H1 (cell line): ENCODE data around the gene SSR2. TPM values are rescaled to one million over a fixed set of nuclear protein-coding genes. Genes with fewer than 3 reads are reported as not detected.

Experiments used
- ATF3 ChIP-seq: IDR thresholded peaks from 2 replicates; pipeline ENCODE4 v1.6.1; 2011; ENCODE audit warnings: low read depth, mild to moderate bottlenecking, low read length; ENCODE audit not compliant: insufficient read depth
- CBX5 ChIP-seq: fragments of 300-800, 300-1000 bp; sonication (generic); IDR thresholded peaks from 2 replicates; pipeline ENCODE4 v1.7.1; 2016; ENCODE audit warnings: antibody characterized with exemption, low read length, low read depth
- FOSL1 ChIP-seq: IDR thresholded peaks from 2 replicates; pipeline ENCODE4 v1.6.1; 2011; ENCODE audit warnings: mild to moderate bottlenecking, low read depth, low read length, moderate library complexity; ENCODE audit not compliant: insufficient read depth
- JUND ChIP-seq: IDR thresholded peaks from 2 replicates; pipeline ENCODE4 v1.6.1; 2011; ENCODE audit warnings: mild to moderate bottlenecking, improper control_type of control experiment, low read length
- POU5F1 ChIP-seq: IDR thresholded peaks from 2 replicates; pipeline ENCODE4 v1.6.1; 2011; ENCODE audit warnings: low read depth, mild to moderate bottlenecking, low read length, moderate library complexity
- RNF2 ChIP-seq: fragments of 200-900, 300-1000 bp; sonication (generic); IDR thresholded peaks from 2 replicates; pipeline ENCODE4 v1.7.1; 2016; ENCODE audit warnings: borderline replicate concordance, low read depth, mild to moderate bottlenecking, antibody characterized with exemption, low read length; ENCODE audit not compliant: poor library complexity, severe bottlenecking; ENCODE audit errors: missing control alignments
- SIN3A ChIP-seq, 2 experiments: IDR thresholded peaks in 1 of 2; conservative IDR thresholded peaks in 1 of 2; 2 replicates each; pipeline ENCODE4 v1.6.1; 2011 to 2012; ENCODE audit warnings: low read length in 2 of 2, improper control_type of control experiment in 1 of 2, low read depth in 1 of 2, mild to moderate bottlenecking in 1 of 2
- polyA plus RNA-seq, 7 experiments: library from polyadenylated mRNA; depleted of rRNA in 3 of 7; stranded (reverse) in 5 of 7; unstranded in 2 of 7; fragments of >200 nt in 5 of 7; fragments of 200-250 nt in 2 of 7; gene quantifications; 1 replicate in 5 of 7; 2 replicates in 1 of 7; 4 replicates in 1 of 7; pipeline versions ENCODE4 v1.2.1 to v1.2.3, GENCODE V29; 2011 to 2013; ENCODE audit warnings: missing spikeins in 2 of 7, mixed read lengths in 2 of 7
- total RNA-seq: library from RNA; stranded (reverse); fragmentation: NEBNext Ultra II Directional; extraction: Animal tissue kit (Norgen Biotek cat#: 25700); gene quantifications from 2 replicates; pipeline ENCODE4 v1.2.1, GENCODE V29; 2021

Gene SSR2
- total and polyA plus RNA-seq, 2 of the 8 experiments (the other 6 are each of a cell fraction or from before 2014, with no cell fraction given): 190 to 648 TPM

DNA sequence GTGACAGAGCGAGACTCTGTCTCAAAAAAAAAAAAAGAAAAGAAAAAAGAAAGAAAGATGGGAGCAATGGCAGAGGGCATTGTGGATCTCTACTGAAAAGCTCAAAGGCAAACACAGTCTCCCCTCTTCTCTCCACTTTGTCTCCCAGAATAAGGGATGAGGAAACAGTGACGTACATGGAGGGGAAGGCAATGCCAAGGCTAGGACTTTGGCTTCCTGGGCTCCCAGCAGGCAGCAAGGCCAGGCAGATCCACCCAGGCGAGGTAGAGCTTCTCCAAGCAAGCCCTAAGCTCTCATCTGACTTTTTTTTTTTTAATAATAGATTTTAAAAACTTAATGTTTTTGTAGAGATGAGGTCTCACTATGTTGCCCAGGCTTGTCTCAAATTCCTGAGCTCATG, 47.0 kb downstream of the SSR2 start (continued):
- TF ChIP-seq SIN3A (conservative IDR thresholded peaks at IDR 0.05 in 1 of 2, IDR thresholded peaks at IDR 0.05 in 1 of 2; ENCODE audit: low read depth in 1 of 2, low read length in 2 of 2) (no peak), ATF3 (no peak), CBX5 (no peak), JUND (no peak), POU5F1 (no peak), FOSL1 (no peak), RNF2 (no peak)
